ENCODE measurements around the gene KCNB1.

KCNB1 gene

GRCh38 chr20:49345524-49345923 lies 136.9 kb downstream of the KCNB1 start:
- DNase-seq (ENCODE audit: low read depth): no peak
- H3K4me3 ChIP-seq (ENCODE audit: low read depth, low read length): no peak overlapping the region

DNA sequence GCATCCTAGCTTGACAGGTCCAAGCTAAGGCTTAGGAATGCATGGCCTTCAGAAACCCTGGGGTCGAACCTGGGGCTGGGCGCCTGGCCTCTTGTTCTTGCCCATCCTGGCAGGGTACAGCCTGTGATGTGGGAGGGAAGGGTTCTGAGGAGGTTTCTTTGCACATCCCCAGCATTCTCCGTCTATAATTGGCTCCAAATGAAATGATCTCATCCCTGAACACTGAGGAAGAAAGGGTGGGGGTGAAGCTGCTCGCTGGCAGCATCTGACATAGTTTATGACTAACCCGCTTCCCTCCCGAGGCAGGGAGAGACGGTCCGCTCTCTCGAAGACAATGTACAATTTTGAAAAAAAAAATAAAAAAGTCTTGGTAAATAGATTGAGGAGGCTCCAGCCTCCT lies 137.5 kb downstream of the KCNB1 start:
- DNase-seq (ENCODE audit: low read depth): peak; percentile 70
- H3K4me3 ChIP-seq (ENCODE audit: low read depth, low read length): no peak overlapping the region

DNA sequence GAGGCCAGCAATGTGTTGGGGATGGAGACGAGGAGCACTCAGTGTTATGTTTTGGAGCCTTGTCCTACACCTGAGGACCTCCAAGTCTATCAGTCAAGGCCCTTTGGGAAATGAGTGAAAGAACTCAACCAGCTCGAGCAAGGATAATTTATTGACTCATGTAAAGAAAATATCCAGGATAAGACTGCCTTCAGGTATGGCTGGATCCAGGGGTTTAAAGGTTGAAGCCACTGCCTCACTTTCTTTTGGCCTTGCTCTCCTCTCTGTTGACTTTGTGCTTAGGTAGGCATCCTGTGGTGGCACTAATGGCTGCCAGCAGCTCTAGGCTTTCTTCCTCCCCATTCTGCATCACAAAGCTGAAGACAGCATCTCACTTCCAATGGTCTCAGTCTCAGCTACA lies 138.3 kb downstream of the KCNB1 start:
- DNase-seq (ENCODE audit: low read depth): no peak
- H3K4me3 ChIP-seq (ENCODE audit: low read depth, low read length): no peak overlapping the region

DNA sequence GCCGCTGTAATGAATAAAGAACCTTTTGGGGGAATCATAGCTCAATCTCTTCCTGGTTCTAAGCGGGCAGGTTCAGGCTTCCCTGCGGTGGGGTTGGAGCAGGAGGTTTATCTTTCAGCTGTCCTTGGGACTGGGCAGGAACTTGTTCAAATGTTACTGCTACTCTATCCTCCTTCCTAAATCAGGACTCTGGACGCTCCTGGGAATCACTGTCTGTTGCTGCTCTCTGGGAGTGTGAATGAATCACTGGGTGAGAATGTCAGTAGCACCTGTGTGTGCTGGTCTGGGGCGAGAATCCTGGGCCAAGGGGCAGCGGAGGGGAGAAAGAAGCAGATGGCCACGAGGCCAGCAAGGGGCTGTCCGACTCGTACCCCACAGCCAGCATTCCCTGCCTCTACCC lies 139.2 kb downstream of the KCNB1 start:
- H3K4me3 ChIP-seq (ENCODE audit: low read depth, low read length): no peak overlapping the region
- peak; percentile 9 for DNase-seq (ENCODE audit: low read depth)

DNA sequence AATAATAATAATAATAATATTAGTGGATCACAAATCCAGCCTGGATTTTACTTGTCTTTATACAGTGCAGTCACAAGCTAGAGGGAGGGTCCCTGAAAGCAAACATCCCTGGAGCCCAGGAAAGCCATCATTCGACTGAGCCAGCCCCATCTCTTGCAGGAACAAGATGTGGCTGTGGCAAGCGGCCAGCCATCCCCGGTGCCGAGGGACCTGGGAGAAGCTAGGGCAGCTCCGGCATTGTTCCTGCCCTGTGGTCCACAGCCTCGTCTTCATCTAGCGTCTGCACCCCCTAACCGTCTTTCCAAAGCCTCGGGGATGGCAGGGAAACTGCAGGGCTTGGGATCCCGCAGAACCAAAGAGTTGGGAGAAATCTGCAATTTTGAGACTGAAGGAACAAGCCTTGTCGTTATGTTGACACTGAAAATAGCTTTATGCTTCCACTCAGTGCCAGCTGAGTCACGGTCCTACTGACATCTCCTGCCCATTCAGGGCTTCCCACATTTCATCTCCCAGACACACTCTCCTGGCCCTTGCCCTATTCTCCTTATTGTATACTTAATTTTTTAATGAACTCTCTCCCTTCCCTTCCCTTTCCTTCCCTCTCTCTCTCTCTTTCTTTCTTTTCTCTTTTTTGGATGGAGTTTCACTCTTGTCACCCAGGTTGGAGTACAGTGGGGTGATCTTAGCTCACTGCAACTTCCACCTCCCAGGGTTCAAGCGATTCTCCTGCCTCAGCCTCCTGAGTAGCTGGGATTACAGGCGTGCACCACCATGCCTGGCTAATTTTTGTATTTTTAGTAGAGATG lies 142.1 kb downstream of the KCNB1 start:
- H3K4me3 ChIP-seq (ENCODE audit: low read depth, low read length): no peak overlapping the region
- no peak for DNase-seq (ENCODE audit: low read depth)

DNA sequence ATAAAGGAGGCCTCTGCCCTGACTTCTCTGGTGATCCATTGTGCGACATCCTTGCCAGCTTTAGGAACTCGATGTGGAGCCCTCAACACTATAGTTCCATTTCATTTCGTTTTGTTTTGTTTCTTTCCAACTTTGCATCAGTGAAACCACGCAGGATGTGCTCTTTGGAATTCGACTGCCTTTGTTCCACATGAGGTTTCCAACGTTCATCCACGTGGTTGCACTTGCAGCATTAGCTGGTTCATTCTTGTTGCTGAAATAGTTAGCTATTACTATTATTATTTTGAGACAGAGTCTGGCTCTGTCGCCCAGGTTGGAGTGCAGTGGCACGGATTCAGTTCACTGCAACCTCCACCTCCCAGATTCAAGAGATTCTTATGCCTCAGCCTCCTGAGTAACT lies 143.3 kb downstream of the KCNB1 start:
- H3K4me3 ChIP-seq (ENCODE audit: low read depth, low read length): no peak overlapping the region
- DNase-seq (ENCODE audit: low read depth): no peak

GRCh38 chr20:49338061-49338460 lies 144.4 kb downstream of the KCNB1 start:
- DNase-seq (ENCODE audit: low read depth): no peak

DNA sequence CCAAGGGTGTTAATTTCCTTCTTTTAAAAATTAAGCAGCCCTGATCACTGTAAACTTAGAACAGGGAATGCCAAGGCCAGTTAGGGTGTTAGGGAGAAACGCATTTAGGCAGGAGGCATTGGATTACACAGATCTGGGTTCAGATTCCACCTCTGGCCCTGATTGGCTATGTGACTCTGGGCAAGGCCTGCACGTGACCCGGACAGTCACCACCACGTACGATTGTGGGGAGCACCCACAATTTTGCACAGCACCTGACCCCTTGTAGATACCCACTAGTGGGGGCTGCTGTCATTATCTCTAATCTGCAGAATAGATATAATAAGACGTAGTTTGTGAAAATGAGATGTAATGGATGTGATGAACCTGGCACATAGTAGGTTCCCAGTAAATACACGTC lies 145.1 kb downstream of the KCNB1 start:
- no peak overlapping the region for H3K4me3 ChIP-seq (ENCODE audit: low read depth, low read length)
- DNase-seq (ENCODE audit: low read depth): no peak

More at GRCh38 chr20:49338061-49338460, 144.4 kb downstream of the KCNB1 start:
- no peak overlapping the region for H3K4me3 ChIP-seq (ENCODE audit: low read depth, low read length)

GRCh38 chr20:49336786-49337185 lies 145.7 kb downstream of the KCNB1 start:
- no peak for DNase-seq (ENCODE audit: low read depth)
- no peak overlapping the region for H3K4me3 ChIP-seq (ENCODE audit: low read depth, low read length)

- DNase-seq (ENCODE audit: low read depth): no peak
- no peak overlapping the region for H3K4me3 ChIP-seq (ENCODE audit: low read depth, low read length)
Observed at GRCh38 chr20:49335476-49335875, 147.0 kb downstream of the KCNB1 start.

DNA sequence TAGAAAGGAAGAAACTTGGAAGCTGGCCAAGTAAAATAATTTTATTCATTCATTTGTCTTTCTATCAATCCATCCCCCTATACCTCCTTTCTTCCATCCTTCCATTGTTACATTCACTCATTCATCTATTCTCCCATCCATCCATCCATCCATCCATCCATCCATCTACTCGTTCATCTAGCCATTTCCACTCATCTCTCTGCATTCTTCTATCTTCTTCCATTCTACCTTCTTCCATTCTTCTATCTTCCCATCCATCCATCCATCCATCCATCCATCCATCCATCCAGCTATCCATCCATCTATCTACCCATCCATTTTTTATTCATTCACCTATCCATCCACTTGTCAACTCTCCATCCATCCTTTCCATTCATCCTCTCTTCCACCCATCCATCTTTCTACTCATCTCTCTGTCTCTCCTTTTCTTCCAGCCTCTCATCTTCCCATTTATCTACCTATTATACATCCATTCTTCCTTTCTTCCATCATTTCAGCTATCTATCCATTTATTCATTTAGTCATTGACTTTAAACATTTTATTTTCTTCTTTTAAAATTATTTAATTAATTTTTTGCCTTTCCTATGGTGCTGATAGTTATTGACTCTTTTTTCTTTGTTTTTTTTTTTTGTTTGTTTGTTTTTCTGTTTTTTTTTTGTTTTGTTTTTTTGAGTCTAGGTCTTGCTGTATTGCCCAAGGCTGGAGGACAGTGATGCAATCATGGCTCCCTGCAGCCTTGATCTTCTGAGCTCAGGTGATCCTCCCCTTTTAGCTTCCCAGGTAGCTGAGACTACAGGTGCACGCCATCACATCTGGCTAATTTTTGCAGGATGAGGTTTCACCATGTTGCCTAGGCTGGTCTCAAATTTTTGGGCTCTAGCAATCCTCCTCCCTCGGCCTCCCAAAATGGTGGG lies 151.5 kb downstream of the KCNB1 start:
- H3K4me3 ChIP-seq (ENCODE audit: low read depth, low read length): no peak overlapping the region
- DNase-seq (ENCODE audit: low read depth): no peak

- no peak overlapping the region for H3K4me3 ChIP-seq (ENCODE audit: low read depth, low read length)
- DNase-seq (ENCODE audit: low read depth): no peak
Observed at GRCh38 chr20:49328790-49329189, 153.7 kb downstream of the KCNB1 start.

GRCh38 chr20:49326026-49326425 lies 156.4 kb downstream of the KCNB1 start:
- H3K4me3 ChIP-seq (ENCODE audit: low read depth, low read length): no peak overlapping the region
- DNase-seq (ENCODE audit: low read depth): no peak

- no peak for DNase-seq (ENCODE audit: low read depth)
- no peak overlapping the region for H3K4me3 ChIP-seq (ENCODE audit: low read depth, low read length)
Observed at GRCh38 chr20:49324306-49324705, 158.2 kb downstream of the KCNB1 start.

DNA sequence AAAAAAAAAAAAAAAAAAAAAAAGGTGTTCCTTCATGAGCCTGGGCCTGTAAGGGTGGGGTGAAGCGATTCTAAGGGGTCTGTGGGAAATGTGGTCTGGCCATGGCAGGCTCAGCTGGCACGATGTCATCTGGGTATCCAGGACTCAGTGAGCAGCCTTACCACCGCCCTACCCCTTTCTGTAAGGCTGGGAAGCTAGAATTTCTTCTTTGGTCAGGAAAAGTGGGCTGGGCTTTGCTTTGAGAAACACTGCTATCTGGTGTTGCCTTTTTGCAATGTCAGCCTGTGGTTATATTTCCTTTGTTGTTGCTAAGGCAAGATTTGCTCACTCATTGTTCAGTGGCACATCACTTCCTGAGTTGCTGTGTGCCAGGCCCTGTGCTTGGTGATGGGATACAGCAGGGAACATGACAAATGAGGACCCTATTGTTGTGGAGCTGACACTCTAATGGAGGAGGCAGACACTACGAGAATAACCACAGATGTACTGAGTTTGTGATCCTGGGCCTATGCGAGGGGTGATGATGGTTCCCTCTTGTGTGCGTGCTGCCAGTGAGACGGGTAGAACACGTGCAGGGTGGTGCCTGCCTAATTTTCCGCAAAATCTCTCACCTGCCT lies 158.7 kb downstream of the KCNB1 start:
- no peak overlapping the region for H3K4me3 ChIP-seq (ENCODE audit: low read depth, low read length)
- DNase-seq (ENCODE audit: low read depth): peak; percentile 7

DNA sequence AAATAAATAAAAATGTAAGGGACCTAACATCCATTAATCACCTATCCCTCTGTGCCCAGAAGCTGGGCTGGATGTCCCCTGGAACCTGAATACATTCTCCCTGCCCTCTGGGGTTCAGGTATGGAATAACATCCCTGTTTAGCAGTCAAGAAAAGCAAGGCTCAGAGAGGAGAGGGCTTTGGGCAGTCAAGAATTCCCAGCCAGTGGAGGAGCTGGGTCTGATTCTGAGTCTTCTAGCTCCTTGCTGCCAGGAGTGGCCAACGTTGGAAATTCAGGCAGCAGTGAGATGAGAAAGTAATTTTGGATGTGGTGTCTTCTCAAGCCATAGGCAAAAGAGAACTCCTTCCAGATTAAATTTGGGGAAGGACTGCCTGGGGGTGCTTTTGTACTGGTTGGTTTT lies 162.0 kb downstream of the KCNB1 start:
- no peak for DNase-seq (ENCODE audit: low read depth)
- H3K4me3 ChIP-seq (ENCODE audit: low read depth, low read length): no peak overlapping the region

- DNase-seq (ENCODE audit: low read depth): no peak
- H3K4me3 ChIP-seq (ENCODE audit: low read depth, low read length): no peak overlapping the region
Observed at GRCh38 chr20:49319208-49319809, 163.2 kb downstream of the KCNB1 start.

DNA sequence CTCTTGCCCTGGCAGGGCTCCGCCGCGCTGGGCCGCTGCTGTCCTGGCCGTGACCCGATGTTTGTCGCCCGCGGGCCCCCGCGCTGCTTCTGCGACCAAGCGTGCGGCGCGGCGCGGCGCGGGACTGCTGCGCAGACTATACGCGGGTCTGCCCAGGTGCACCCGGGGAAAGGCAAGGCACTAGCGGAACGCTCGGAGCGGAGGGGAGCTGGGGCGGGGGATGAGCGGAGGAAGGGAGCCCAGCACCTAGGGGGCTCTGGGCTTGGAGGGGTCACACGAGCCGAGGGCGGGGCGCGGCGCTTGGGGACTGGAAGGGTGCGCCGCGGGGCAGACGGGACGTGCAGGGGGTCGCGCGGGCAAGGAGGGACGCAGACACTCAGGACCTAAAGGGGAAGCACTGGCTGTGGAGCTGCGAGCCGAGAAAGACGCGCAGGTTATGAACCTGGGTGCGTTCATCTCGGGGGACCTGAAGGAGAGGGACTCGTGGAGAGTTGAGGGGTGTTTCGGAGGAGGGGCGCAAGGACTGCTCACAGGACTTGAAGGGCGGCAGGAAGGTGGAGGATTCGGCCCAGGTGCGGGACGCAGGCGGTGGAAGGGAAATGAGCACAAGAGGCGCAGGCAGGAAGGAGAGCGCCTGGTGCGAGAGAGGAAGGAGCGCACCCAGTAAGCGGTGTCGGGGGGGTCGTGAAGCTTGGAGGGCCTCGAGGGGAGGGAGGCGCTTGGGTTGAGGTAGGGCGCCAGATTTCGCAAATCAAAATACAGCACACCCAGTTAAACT lies 163.8 kb downstream of the KCNB1 start:
- H3K4me3 ChIP-seq (ENCODE audit: low read depth, low read length): peak overlapping the region; percentile 15
- no peak for DNase-seq (ENCODE audit: low read depth)

GRCh38 chr20:49318091-49318429 lies 164.4 kb downstream of the KCNB1 start:
- H3K4me3 ChIP-seq (ENCODE audit: low read depth, low read length): peak overlapping the region; percentile 15
- DNase-seq (ENCODE audit: low read depth): no peak

Measured in skeletal muscle cell (primary cell).